Choroid plexus epithelial cell (primary cell): Measurements from ENCODE around the gene CLDN19.

Source experiments
- DNase-seq: peaks from one replicate; pipeline ENCODE4 v3.0.0-alpha.2; 2010; ENCODE audit warnings: low read depth
- H3K4me3 ChIP-seq: 2 replicates; pipeline ENCODE4 v1.5.1; 2011; ENCODE audit warnings: low read depth, mild to moderate bottlenecking, control low read depth, low read length, moderate library complexity
- TF ChIP-seq, protein P1 (sequence below): conservative IDR thresholded peaks from 2 replicates; pipeline ENCODE4 v1.5.1; 2011; ENCODE audit warnings: low read depth, mild to moderate bottlenecking, control low read depth, inconsistent platforms, low read length, moderate library complexity

The CLDN19 gene

DNA sequence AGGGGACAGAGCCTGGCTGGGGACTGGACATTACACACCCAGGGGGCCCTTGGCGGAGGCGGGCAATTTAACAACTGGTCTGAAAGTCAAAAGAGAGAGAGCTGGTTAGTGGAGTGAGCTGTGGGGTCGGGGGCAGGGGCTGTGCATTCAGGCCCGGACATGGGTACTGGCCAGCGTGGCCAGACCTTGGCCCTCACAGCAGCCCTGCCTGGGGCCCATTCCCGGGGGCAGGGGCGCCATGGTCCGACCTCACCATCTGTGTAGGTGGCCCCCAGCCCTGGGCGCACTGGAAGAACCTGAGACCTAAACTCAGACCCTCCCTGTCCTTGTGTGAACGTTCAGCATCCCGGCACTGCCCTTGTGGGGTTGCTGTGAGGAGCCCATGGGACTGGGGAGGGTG is 5.0 kb downstream of the CLDN19 start:
- no peak overlapping the region for H3K4me3 ChIP-seq
- DNase-seq, result no peak
- TF ChIP-seq, protein P1, sequence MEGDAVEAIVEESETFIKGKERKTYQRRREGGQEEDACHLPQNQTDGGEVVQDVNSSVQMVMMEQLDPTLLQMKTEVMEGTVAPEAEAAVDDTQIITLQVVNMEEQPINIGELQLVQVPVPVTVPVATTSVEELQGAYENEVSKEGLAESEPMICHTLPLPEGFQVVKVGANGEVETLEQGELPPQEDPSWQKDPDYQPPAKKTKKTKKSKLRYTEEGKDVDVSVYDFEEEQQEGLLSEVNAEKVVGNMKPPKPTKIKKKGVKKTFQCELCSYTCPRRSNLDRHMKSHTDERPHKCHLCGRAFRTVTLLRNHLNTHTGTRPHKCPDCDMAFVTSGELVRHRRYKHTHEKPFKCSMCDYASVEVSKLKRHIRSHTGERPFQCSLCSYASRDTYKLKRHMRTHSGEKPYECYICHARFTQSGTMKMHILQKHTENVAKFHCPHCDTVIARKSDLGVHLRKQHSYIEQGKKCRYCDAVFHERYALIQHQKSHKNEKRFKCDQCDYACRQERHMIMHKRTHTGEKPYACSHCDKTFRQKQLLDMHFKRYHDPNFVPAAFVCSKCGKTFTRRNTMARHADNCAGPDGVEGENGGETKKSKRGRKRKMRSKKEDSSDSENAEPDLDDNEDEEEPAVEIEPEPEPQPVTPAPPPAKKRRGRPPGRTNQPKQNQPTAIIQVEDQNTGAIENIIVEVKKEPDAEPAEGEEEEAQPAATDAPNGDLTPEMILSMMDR, result no peak

DNA sequence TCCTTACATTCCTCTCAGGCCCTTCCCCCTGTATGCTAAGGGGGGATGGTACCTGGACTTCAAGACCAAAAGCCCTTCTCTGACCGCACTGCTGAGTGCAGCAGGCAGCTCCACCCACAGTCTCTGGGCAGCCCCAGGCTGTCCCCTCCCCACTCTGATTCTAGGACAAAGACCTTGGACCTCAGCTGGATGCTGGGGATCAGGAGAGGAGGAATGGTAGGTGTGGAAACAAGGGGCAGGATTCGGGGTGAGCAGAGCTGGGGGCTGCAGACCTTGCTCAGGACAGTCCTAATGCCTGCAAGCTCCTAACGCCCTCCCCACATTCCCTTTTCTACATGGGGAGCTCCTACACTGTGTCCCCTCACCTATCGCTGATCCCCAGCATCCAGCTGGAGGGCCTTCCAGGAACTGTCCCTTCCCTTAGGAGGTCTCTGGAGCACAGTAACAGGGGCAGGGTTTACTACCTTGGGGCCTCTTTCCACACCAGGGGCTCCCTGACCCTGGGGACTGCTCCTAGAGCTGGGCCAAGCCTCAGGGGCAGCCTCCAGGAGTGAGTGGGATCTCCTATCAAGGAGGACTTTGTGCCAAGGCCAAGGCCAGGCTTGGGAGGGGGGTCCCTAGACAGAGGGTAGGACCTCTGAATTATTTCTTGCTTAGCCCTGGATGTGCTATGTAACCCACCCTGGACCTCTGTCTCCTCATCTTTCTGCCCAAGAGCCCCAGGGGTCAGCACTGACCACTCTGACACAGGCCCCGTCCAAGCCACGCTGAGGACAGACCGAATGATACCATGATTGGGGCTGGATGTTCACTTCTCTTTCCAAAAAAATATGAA is 5.6 kb downstream of the CLDN19 start:
- DNase-seq, result no peak
- no peak overlapping the region for H3K4me3 ChIP-seq
- TF ChIP-seq, protein P1, result no peak

DNA sequence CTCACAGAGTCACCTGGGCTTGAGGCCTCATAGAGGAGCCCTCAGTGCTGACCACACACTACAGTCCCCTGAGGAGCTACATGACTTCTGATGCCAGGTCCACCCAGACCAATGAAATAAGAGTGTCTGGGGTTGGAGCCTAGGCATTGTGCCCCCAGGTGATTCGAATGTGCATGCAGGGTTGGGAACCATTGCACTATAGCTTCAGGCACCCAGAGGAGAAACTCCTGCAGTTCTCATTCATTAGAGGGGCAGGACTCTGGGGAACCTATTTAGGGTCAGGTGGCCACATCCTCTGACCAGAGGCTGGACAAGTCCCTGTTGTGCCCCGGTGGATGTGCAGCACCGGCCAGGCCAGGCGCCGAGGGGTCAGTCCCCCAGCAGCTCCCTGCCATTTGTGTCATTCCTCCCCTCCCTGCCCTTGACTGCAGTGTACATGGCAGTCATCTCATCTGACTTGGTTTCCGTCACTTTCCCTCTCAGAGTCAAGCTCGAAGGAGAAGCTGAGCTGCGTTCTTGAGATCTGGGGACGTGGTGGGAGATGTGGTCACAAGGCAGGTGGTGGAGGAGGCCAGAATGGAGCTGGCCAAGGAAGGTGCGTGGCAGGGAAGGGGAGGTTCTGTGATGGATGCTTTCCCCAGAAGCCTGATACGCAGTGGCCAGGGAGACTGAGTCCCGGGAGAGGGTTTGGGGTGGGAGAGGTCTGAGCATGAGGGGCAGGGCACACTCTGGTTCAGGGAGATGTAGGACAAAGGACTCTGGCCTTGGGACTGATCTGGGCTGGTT is 6.4 kb downstream of the CLDN19 start:
- H3K4me3 ChIP-seq, result no peak overlapping the region
- TF ChIP-seq, protein P1, result no peak
- DNase-seq, result no peak

DNA sequence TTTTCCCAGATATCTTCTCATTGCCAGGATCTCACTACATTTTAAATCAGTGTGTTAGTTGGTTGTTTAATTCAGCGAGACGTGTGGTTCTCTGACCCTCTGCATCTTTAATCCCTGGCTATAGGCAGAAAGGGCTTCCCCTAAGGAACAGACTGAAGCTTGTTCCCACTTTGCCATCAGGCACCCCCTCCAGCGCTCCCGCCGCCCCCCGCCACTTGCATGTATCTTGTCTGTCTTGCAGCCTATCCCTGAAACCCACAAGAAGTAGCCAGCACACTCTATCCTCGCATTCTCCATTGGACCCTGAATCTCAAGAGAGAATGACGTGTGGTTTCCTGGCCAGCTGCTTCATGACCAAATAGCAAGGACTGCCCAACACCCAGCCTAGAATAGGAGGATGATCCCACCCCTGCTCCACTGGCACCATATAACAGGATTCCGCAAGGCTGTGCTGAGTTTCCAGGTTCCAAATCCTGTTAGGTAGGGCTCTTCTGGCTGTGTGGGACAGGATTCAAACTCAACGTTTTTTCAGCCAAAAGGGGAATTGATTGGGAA is 7.8 kb downstream of the CLDN19 start:
- TF ChIP-seq, protein P1, result no peak
- no peak for DNase-seq
- no peak overlapping the region for H3K4me3 ChIP-seq

DNA sequence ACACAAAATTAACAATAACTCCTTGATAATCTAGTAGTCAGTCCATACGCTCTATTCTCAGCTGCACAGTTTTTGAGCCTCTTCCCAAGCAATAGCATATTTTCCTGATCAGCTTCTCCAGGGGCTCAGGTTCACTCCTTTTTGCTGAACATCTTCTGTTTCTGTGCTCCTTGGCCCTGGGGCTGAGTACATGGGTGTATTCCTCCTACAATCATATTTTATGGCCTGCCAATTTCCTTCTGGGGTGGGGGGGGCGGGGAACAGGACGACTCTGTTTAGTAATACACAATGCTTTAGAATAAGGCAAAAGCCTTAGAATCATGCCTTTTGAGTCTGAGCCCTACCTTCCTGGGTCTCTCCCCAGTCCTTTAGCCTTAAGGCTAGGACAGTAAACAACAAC is 8.5 kb downstream of the CLDN19 start:
- TF ChIP-seq, protein P1, result no peak
- no peak overlapping the region for H3K4me3 ChIP-seq
- DNase-seq, result no peak

DNA sequence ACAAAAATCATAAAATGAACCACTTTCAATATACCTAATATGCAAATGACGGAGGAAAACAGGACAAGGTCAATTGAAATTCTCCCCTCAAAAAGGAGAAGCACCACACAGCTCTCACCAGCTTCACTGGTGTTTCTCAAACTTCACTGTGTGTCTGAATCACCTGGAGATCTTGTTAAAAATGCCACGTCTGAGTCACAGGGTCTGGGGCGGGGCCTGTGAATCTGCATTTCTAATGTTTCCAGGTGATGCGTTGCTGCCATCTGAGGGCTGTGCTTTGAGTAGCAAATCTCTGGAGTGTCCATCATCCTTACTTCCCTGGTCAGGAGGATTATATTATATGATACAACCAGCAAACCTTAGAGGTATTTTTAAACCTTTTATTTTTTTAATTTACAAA is 9.0 kb downstream of the CLDN19 start:
- TF ChIP-seq, protein P1, result no peak
- DNase-seq, result no peak

More for the DNA sequence above, 9.0 kb downstream of the CLDN19 start:
- H3K4me3 ChIP-seq, result no peak overlapping the region
